Activated CD4-positive, CD25-positive, alpha-beta regulatory T cell treated with anti-CD3 and anti-CD28 coated beads, Interleukin-2, amount 50 U/mL, for 72 hours (primary cell): ENCODE results near the gene PPP1R15B.

Experiments used
- DNase-seq: peaks from one replicate; pipeline ENCODE4 v3.0.0; 2021

Gene PPP1R15B

GRCh38 chr1:204419064-204419403, 7.4 kb upstream of the PPP1R15B start:
- DNase-seq, result no peak

GRCh38 chr1:204418174-204419063, 6.8 kb upstream of the PPP1R15B start:
- no peak for DNase-seq

- no peak for DNase-seq
Measured at GRCh38 chr1:204417074-204417997, 5.7 kb upstream of the PPP1R15B start.

GRCh38 chr1:204416589-204417073, 5.0 kb upstream of the PPP1R15B start:
- DNase-seq, result no peak

- no peak for DNase-seq
Measured at GRCh38 chr1:204415351-204415750, 3.7 kb upstream of the PPP1R15B start.

GRCh38 chr1:204414016-204414415, 2.4 kb upstream of the PPP1R15B start:
- no peak for DNase-seq

GRCh38 chr1:204413170-204413535, 1.5 kb upstream of the PPP1R15B start:
- DNase-seq, result no peak

GRCh38 chr1:204410688-204411450, 748 bp downstream of the PPP1R15B start:
- no peak for DNase-seq

- no peak for DNase-seq
Measured at GRCh38 chr1:204409836-204410687, 1.6 kb downstream of the PPP1R15B start.

- DNase-seq, result no peak
Measured at GRCh38 chr1:204409123-204409522, 2.5 kb downstream of the PPP1R15B start.

- no peak for DNase-seq
Measured at GRCh38 chr1:204408602-204409001, 3.0 kb downstream of the PPP1R15B start.

GRCh38 chr1:204408074-204408507, 3.5 kb downstream of the PPP1R15B start:
- no peak for DNase-seq

GRCh38 chr1:204407295-204407971, 4.2 kb downstream of the PPP1R15B start:
- DNase-seq, result no peak

GRCh38 chr1:204406621-204407020, 5.0 kb downstream of the PPP1R15B start:
- no peak for DNase-seq

GRCh38 chr1:204405988-204406387, 5.6 kb downstream of the PPP1R15B start:
- DNase-seq, result no peak

GRCh38 chr1:204404629-204405028, 7.0 kb downstream of the PPP1R15B start:
- no peak for DNase-seq

GRCh38 chr1:204402391-204402790, 9.2 kb downstream of the PPP1R15B start:
- no peak for DNase-seq

- no peak for DNase-seq
Measured at GRCh38 chr1:204401730-204402129, 9.9 kb downstream of the PPP1R15B start.

- no peak for DNase-seq
Measured at GRCh38 chr1:204400882-204401510, 10.6 kb downstream of the PPP1R15B start.

GRCh38 chr1:204398197-204399125, 13.2 kb downstream of the PPP1R15B start:
- DNase-seq, result no peak
